Smooth muscle cell (in vitro differentiated cells): Measurements from ENCODE around the gene ITK. TPM values are rescaled to one million over a fixed set of nuclear protein-coding genes. Genes with fewer than 3 reads are reported as not detected.
"Not testable (repeated sequence)": the region's sequence is repeated elsewhere in the genome, so short reads cannot be mapped to it uniquely, and the experiment has no call there.

Experiments
- DNase-seq: peaks from one replicate; lab custom pipeline; 2025; ENCODE audit not compliant: unreplicated experiment; lab: John Stamatoyannopoulos, UW
- H2AFZ ChIP-seq: fragments of 200-600 bp; sonication (generic); 2 replicates; pipeline ENCODE4 v1.6.0; 2016; ENCODE audit warnings: antibody characterized with exemption, low read depth, mild to moderate bottlenecking
- H3F3A ChIP-seq: fragments of 200-600 bp; sonication (generic); 2 replicates; pipeline ENCODE4 v1.6.0; 2017; ENCODE audit warnings: antibody characterized with exemption, low read depth
- H3K27ac ChIP-seq: fragments of 200-600 bp; sonication (generic); 2 replicates; pipeline ENCODE4 v1.5.1; 2016; ENCODE audit warnings: low read depth, mild to moderate bottlenecking
- H3K27me3 ChIP-seq: fragments of 200-600 bp; sonication (generic); 2 replicates; pipeline ENCODE4 v1.6.1; 2016; ENCODE audit warnings: low read depth, mild to moderate bottlenecking
- H3K36me3 ChIP-seq: fragments of 200-600 bp; sonication (generic); 2 replicates; pipeline ENCODE4 v1.5.1; 2016; ENCODE audit warnings: low read depth
- H3K4me1 ChIP-seq: fragments of 200-600 bp; sonication (generic); 2 replicates; pipeline ENCODE4 v1.5.1; 2016; ENCODE audit warnings: low read depth
- H3K4me2 ChIP-seq: fragments of 200-600 bp; sonication (generic); 2 replicates; pipeline ENCODE4 v1.6.0; 2016; ENCODE audit warnings: mild to moderate bottlenecking
- H3K4me3 ChIP-seq: fragments of 200-600 bp; sonication (generic); 2 replicates; pipeline ENCODE4 v1.5.1; 2016; ENCODE audit warnings: mild to moderate bottlenecking
- H3K79me2 ChIP-seq: fragments of 200-600 bp; sonication (generic); 2 replicates; pipeline ENCODE4 v1.6.0; 2016; ENCODE audit warnings: low read depth, mild to moderate bottlenecking
- H3K9ac ChIP-seq: fragments of 200-600 bp; sonication (generic); 2 replicates; pipeline ENCODE4 v1.6.0; 2016; ENCODE audit warnings: low read depth
- H3K9me3 ChIP-seq: fragments of 200-600 bp; sonication (generic); replicated peaks from 2 replicates; pipeline ENCODE4 v1.5.1; 2016; ENCODE audit warnings: low read depth
- H4K20me1 ChIP-seq: fragments of 200-600 bp; sonication (generic); 2 replicates; pipeline ENCODE4 v1.6.0; 2016; ENCODE audit warnings: low read depth
- CTCF ChIP-seq: fragments of 200-600 bp; sonication (generic); IDR thresholded peaks from 2 replicates; pipeline ENCODE4 v1.5.1; 2017; ENCODE audit warnings: borderline replicate concordance, mild to moderate bottlenecking, antibody characterized with exemption; ENCODE audit not compliant: insufficient read depth, poor library complexity, severe bottlenecking
- WGBS: methylation state at CpG from one replicate; pipeline ENCODE4 v1.1.7; 2016; ENCODE audit warnings: low lambda C conversion rate; 5-methylcytosine and 5-hydroxymethylcytosine counted together
- polyA plus RNA-seq: library from polyadenylated mRNA; unstranded; fragments of >200 nt; fragmentation: Nextera tagmentation; extraction: Ambion mirVana; gene quantifications from 2 replicates; pipeline ENCODE4 v1.2.1, GENCODE V29; 2016
- total RNA-seq: library from RNA; depleted of rRNA; stranded (reverse); fragments of >200 nt; gene quantifications from 2 replicates; pipeline ENCODE4 v1.2.3, GENCODE V29; 2014

The ITK gene
- total and polyA plus RNA-seq, 2 experiments from 2014 or later = 0.97 to 1.8 TPM

- Histone ChIP-seq H4K20me1 (no peaks in the 10 kb centered on the region), H3K4me3 (no peak overlapping the region), H3K27me3 (no peaks in the 10 kb centered on the region), H3K27ac (no peak overlapping the region), H3K4me2 (no peak overlapping the region), H3K9ac (no peak overlapping the region), H2AFZ (no peak overlapping the region), H3K4me1 (no peaks in the 10 kb centered on the region), H3K9me3 (no peaks in the 10 kb centered on the region), H3K36me3 (no peaks in the 10 kb centered on the region), H3K79me2 (no peaks in the 10 kb centered on the region), H3F3A (no peaks in the 10 kb centered on the region)
- no peak for TF ChIP-seq CTCF
- no peak for DNase-seq
- 71% methylated on average over 6 of the region's 6 CpGs for WGBS
Measured at GRCh38 chr5:157232706-157233105, 52.1 kb downstream of the ITK start.

GRCh38 chr5:157233515-157233914, 52.9 kb downstream of the ITK start:
- no peak for TF ChIP-seq CTCF
- H2AFZ ChIP-seq = no peak overlapping the region
- WGBS = 86% methylated on average over 3 of the region's 3 CpGs
- DNase-seq = no peak
- H3K4me3 ChIP-seq = no peak overlapping the region
- H3K9me3 ChIP-seq = no peaks in the 10 kb centered on the region
- H3F3A ChIP-seq = no peaks in the 10 kb centered on the region
- no peak overlapping the region for H3K27ac ChIP-seq
- H3K27me3 ChIP-seq = no peaks in the 10 kb centered on the region
- no peaks in the 10 kb centered on the region for H3K36me3 ChIP-seq
- H3K4me2 ChIP-seq = no peak overlapping the region
- no peaks in the 10 kb centered on the region for H3K4me1 ChIP-seq
- H3K79me2 ChIP-seq = no peaks in the 10 kb centered on the region
- H4K20me1 ChIP-seq = no peaks in the 10 kb centered on the region
- no peak overlapping the region for H3K9ac ChIP-seq

- TF ChIP-seq CTCF = no peak
- WGBS = 65% methylated on average over 3 of the region's 3 CpGs
- H2AFZ ChIP-seq = no peak overlapping the region
- H3K4me1 ChIP-seq = no peaks in the 10 kb centered on the region
- no peak overlapping the region for H3K27ac ChIP-seq
- no peaks in the 10 kb centered on the region for H4K20me1 ChIP-seq
- no peaks in the 10 kb centered on the region for H3K36me3 ChIP-seq
- no peak overlapping the region for H3K9ac ChIP-seq
- no peak overlapping the region for H3K4me2 ChIP-seq
- H3F3A ChIP-seq = no peaks in the 10 kb centered on the region
- no peaks in the 10 kb centered on the region for H3K27me3 ChIP-seq
- H3K79me2 ChIP-seq = no peaks in the 10 kb centered on the region
- no peak overlapping the region for H3K4me3 ChIP-seq
- no peaks in the 10 kb centered on the region for H3K9me3 ChIP-seq
- no peak for DNase-seq
Measured at GRCh38 chr5:157236423-157236822, 55.8 kb downstream of the ITK start.

- H3K4me1 ChIP-seq = no peaks in the 10 kb centered on the region
- H3K36me3 ChIP-seq = no peaks in the 10 kb centered on the region
- no peak overlapping the region for H3K27ac ChIP-seq
- H2AFZ ChIP-seq = no peak overlapping the region
- no peak overlapping the region for H3K4me3 ChIP-seq
- H3K9me3 ChIP-seq = no peaks in the 10 kb centered on the region
- H4K20me1 ChIP-seq = no peaks in the 10 kb centered on the region
- WGBS = 59% methylated on average over 4 of the region's 4 CpGs
- no peak for DNase-seq
- H3K4me2 ChIP-seq = no peak overlapping the region
- no peak for TF ChIP-seq CTCF
- H3K9ac ChIP-seq = no peak overlapping the region
- no peaks in the 10 kb centered on the region for H3F3A ChIP-seq
- no peaks in the 10 kb centered on the region for H3K27me3 ChIP-seq
- no peaks in the 10 kb centered on the region for H3K79me2 ChIP-seq
Measured at GRCh38 chr5:157241483-157241882, 60.8 kb downstream of the ITK start.

GRCh38 chr5:157244704-157245103, 64.1 kb downstream of the ITK start:
- H4K20me1 ChIP-seq, H3K27me3 ChIP-seq, H3K4me2 ChIP-seq, H3F3A ChIP-seq, H3K9ac ChIP-seq, H3K4me1 ChIP-seq, H3K36me3 ChIP-seq, H3K4me3 ChIP-seq, DNase-seq, H3K9me3 ChIP-seq, H3K27ac ChIP-seq, H2AFZ ChIP-seq, H3K79me2 ChIP-seq: not testable (repeated sequence)
- 66% methylated on average over 7 of the region's 7 CpGs for whole genome bisulfite sequencing
